GM21786 (cell line): ENCODE measurements around the gene GRIP2.
A peak's percentile ranks its signal among the peaks of the same experiment; 100 is the strongest.

Experiments
- ATAC-seq: cut with Tn5 transposase; IDR thresholded peaks from one replicate; pipeline ENCODE4 v1.9.1; 2021; ENCODE audit not compliant: unreplicated experiment

GRIP2 gene

GRCh38 chr3:14562121-14562890 lies 22.2 kb upstream of the GRIP2 start:
- ATAC-seq, result no peak

- no peak for ATAC-seq
Observed at GRCh38 chr3:14561051-14561960, 21.2 kb upstream of the GRIP2 start.

- ATAC-seq, result no peak
Observed at GRCh38 chr3:14560110-14560509, 20.0 kb upstream of the GRIP2 start.

- ATAC-seq, result no peak
Observed at GRCh38 chr3:14558029-14558428, 17.9 kb upstream of the GRIP2 start.

- ATAC-seq, result no peak
Observed at GRCh38 chr3:14555835-14556234, 15.7 kb upstream of the GRIP2 start.

- ATAC-seq, result no peak
Observed at GRCh38 chr3:14554715-14555114, 14.6 kb upstream of the GRIP2 start.

GRCh38 chr3:14553871-14554270 lies 13.7 kb upstream of the GRIP2 start:
- ATAC-seq, result no peak

GRCh38 chr3:14552717-14553116 lies 12.6 kb upstream of the GRIP2 start:
- ATAC-seq, result no peak

GRCh38 chr3:14552041-14552648 lies 12.0 kb upstream of the GRIP2 start:
- no peak for ATAC-seq

GRCh38 chr3:14550651-14551611 lies 10.8 kb upstream of the GRIP2 start:
- ATAC-seq, result no peak

- ATAC-seq, result no peak
Observed at GRCh38 chr3:14550181-14550580, 10.0 kb upstream of the GRIP2 start.

GRCh38 chr3:14549256-14549919 lies 9.2 kb upstream of the GRIP2 start:
- ATAC-seq, result no peak

GRCh38 chr3:14548321-14548729 lies 8.2 kb upstream of the GRIP2 start:
- peak; percentile 50 for ATAC-seq

GRCh38 chr3:14547693-14548092 lies 7.6 kb upstream of the GRIP2 start:
- no peak for ATAC-seq

- ATAC-seq, result no peak
Observed at GRCh38 chr3:14546041-14546440, 5.9 kb upstream of the GRIP2 start.

- ATAC-seq, result no peak
Observed at GRCh38 chr3:14545251-14545635, 5.1 kb upstream of the GRIP2 start.

GRCh38 chr3:14544282-14545250 lies 4.4 kb upstream of the GRIP2 start:
- no peak for ATAC-seq

- ATAC-seq, result no peak
Observed at GRCh38 chr3:14543446-14543845, 3.3 kb upstream of the GRIP2 start.

- no peak for ATAC-seq
Observed at GRCh38 chr3:14542656-14543055, 2.5 kb upstream of the GRIP2 start.
